Measurements from ENCODE around the gene TPBGL.

TPBGL gene

DNA sequence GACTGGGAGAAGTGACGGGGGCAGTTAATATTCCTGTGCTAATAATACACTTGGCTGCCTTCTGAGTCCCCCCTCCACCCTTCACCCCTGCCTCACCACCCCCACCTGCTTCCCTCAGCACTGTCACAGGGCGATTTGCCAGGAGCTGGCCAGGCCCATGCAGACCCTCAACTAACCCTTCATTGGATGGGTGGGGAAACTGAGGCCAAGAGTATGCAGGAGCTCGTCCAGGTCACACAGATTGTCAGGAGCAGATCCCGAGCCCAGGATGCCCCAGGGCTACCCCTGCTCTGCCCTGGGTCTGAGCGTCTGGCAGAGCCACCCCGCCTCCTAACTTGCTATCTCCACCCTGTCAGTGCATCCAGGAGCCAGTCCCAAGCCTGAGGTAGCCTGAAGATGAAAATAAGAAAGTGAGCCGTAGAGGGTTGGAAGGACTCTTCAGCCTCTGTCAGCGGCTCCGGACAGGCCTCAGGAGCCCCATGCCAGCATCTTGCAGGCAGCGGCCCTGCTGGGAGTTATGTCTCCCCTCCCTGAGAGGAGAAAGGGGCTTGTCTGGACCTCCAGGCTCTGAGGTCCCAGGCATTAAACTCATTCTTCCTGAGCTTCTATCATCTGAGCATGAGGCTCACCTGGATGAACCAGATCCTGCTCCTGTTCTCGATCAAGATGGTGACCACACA, 6.2 kb downstream of the TPBGL start:
- no peak for DNase-seq

DNA sequence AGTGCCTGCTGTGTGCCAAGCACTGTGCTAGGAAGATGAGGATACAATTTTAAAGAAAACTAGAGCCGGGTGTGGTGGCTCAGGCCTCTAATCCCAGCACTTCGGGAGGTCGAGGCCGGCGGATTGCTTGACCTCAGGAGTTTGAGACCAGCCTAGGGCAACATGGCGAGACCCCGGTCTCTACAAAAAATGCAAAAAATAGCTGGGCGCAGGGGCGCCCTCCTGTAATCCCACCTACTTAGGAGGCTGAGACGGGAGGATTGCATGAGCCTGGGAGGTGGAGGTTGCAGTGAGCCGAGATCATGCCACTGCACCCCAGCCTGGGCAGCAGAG, 8.3 kb downstream of the TPBGL start:
- no peak for DNase-seq

DNA sequence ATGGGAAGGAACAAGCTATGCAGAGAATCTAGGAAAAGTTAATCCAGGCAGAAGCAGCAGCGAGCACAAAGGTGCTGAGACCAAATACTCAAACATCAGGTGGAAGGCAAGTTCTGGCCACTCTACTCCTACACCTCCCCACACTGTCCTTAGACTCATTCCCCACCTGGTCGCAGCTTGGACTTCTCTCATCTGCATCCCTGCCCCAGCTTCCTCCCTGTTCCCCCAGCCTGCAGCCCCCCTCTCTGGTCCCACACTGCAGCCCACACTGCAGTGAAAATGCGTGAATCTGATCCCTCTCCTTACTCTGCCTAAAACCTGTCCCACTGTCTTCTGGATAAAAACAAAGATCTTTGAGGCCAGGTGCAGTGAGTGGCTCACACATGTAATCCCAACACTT, 9.1 kb downstream of the TPBGL start:
- DNase-seq: no peak

DNA sequence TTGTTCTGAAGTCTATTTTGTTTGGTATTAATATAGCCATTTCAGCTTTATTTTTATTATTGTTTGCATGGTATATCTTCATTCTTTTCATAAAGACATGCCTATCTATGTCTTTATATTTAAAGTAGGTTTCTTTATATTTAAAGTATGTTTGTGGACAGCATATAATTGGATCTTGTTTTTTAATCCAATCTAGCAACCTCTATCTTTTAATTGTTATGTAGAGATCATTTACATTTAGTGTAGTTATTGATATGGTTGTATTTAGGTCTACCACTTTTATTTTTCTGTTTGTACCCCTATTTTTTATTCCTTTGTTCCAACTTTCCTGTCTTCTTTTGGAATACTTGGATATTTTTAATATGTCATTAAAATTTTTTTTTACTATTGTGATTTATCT, 13.8 kb downstream of the TPBGL start:
- DNase-seq: no peak

DNA sequence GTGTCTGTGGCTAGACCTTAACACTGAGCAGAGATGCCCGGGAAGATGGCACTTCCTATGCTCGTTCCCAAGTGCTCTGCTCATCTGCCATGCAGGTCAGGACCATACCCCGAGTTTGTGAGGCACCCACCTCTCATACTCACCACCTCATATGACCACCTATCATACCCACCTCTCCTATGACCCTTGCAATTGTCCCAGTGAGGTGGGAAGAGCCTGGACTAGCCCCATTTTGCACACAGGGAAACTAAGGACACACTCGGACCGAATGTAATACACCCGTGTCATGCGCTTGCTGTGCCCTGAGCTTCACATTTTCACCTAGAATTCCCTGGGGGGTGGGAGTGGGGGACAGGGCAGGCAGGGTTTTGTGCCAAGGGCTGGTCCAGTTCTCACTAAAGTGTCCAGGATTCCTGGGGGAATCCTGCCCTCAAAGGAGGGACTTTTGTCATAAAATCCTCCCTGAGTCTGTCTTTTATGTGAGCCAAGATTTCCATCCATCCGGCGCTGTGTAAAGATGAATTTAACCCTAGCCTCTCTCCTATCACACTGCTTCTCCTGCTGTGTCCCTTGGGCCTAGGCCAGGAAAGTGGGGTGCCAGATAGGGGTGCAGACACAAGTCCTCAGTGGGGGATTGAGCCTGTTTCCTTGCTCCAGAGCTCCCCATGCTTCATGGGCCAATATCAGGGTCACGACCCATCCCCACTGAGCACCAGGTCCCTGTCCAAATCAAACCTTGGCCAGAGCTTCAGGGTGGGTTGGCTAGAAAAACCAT, 20.0 kb downstream of the TPBGL start:
- no peak for DNase-seq

DNA sequence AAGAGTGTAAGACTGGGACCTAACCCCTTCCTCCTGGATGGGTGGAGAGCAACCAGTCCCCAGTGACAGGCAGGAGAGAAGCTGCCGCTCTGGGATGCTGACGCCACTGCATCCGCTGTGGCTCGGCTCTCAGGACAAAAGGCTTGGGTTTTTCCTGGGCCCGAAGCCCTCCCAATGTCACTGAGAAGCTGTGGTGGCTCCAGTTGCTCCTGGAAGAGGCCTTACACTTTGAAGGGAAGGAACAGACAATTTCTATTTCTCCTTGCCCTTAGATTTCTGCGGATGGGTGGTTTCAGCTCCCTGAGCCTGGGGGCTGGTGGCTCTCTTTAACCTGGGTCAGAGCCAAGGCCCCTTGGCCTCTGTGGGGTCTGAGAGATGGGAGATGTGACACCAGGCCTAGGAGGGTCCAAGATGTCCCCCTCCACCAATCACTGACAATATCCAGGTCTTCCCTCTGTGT, 21.4 kb downstream of the TPBGL start:
- no peak for DNase-seq

DNA sequence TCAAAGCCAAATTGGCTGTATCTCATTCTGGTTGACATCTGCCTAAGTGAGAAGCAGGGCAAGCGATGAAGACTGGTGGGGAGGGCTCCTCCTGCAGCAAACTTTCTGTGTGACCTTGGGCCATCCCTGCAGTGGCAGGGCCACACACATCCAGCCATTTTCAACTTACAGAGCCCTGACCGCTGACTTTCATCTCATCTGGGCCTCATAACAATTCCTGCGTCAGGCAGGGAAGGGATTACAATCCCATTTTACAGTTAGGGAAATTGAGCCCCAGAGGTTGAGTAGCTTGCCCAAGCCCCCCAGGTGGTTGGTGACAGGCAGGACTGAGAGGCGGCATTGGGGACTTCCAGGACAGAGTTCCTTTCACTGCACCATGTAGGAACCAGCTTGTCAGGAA, 21.9 kb downstream of the TPBGL start:
- DNase-seq: no peak

DNA sequence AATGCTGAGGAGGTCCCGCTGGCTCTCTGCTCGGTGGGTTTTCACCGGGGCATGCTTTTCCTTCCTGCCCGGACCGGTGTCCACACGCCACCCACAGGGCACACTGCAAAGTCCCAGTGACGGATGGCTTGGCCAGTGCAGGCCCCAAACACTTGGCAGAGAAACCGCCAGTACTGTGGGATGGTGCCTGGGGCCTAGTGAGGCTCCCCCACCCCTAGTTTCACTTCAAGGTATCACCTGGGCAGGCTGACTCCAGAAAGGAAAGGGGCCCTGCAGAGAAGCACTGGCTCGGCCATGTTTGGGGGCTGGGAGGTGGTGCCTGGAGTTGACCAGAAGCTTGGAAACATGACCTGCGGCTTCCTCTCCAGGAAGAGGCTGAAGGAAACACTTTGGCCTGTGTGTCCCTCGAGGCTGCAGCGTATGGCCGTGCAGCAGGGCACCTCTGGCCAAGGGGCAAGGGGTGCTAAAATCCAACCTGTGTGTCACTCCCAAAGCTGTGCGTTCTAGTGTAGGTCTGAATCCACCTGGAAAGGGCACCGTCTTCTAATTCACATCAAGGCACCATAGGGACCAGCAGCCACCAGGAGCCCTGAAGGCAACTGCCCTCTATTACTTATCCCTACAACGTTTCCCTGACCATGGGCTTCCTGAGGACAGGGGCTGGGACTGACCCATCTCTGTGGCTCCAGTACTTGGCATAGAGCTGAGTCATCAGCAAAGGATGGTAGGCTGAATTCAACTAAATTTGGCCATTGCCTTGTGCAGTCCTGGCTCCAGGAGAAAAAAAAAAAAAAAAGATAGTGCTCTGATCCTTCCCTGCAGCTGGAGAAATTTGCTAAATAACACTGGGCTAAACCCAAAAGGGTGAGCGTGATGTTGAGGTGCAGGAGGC, 22.6 kb downstream of the TPBGL start:
- DNase-seq: no peak

DNA sequence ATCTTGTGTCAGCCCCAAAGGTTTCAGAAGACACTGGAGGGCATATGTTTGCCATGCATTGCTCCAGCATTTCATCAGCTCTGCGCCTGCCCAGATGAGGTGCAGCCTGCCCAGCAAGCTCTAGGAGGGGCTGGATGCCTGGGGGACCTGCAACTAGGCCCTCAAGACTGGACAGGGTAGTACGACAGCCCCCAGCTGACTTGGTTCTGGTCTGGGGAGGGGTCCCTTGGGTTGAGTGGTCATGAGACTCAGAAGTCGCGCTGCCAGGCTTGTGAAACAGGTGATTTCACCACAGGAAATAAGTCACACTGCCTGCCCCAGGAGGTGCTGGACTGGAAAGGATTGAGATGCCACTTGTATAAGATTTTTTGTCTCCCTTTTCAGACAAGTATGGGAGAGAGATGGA, 23.4 kb downstream of the TPBGL start:
- no peak for DNase-seq

DNA sequence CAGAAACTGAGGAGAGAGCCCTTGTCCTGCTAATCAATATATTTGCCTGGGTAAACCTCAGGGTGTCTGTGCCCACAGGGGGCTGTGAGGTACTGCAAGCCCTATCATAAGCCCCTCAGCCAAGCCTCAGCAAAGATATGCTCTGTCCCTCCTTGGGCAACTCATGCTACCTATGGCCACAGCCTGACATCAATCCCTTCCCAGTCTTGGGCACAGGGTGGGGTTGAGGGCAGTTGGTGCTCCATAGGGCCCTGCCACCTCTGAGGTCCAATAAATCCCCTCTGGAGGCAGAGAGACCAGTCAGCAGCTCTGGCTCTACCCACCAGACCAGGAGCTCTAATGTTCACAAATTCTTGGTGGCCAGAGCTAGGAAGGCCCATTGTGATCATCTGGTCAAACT, 23.8 kb downstream of the TPBGL start:
- no peak for DNase-seq

DNA sequence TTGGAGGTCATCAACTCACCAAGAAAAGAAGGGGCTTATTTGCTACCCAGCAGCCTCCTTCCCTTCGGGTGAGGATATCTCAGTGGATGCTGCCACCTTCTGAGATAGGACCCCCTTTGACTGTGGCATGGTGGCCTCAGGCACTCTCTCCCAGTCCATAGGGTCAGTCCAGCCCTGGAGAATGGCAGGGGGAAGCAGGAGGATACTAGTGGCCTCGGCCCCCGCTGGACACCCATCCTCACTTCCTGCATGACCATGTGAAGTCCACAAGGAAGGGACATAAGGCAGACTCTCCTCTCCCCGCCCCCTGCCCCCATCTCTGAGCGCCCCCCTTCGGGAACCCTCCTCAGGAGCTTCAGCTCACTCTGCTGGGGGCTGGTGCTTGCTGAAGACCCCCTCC, 24.4 kb downstream of the TPBGL start:
- DNase-seq: no peak

DNA sequence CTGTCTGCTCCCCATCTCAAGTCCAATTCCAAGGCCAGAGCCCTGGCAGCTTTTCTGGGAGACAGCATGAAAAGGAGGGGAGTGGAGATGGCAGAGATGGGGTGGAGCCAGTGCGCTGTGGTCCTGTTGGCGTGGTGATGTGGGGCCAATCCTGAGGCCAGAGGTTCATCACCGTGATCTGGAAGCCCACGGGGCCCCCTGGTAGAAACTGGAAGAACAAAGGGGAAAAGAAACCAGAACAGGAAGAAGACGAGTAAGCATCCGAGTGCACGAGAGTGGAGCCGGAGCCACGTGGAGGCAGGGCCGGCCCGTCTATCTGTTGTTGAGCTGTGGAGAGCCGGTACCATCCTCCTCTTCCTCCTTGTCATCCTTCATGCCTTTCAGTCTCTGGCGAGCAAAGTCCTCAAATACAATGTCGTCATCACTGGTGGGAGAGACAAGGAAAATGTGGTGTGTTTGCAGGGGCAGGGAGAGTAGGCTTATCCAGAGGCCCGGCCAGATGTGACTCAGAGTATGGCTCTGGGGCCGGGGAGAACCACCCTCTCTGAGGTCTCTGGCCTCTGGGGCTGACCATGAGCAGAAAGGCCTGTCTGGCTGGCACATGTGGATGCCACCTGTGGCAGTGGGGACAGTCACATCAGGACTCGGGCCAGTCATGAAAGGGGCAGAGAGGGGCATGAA, 25.4 kb downstream of the TPBGL start:
- DNase-seq: no peak

DNA sequence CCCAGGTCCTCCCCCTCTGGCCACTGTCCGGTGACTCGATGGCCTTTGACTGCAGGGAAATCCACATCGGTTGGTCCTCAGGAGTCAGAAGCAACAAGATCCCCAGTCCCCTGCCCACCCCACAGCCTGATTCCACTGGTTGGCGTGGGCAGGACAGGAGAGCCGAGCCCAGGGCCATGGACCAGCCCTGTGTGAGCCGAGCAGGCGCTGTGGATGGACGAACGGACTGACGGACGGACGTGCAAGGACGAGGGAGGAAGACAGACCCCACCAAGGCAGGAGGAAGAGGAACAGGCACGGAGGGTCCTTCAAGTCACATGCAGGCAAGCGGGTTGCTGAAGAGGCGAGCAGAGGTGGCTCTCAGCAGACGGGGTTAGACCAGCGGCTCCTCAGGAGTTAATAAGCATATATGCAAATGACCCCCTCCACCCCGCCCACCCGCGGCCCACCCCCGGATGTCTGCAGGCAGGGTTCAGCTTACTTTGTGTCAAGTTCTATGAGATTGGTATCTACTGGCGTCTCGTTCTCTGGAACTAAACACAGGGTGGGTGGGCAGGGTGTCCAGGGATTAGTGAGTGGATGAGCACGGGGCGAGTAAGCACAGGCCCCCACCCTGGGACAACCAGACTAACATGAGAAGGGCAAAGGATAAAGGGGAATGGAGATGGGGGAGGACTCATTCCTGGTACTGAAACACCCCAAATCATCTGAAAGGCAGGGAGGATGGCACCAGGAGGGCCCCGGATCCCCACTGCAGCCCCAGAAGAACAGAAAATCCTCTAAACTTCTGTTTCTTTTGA, 26.8 kb downstream of the TPBGL start:
- no peak for DNase-seq

DNA sequence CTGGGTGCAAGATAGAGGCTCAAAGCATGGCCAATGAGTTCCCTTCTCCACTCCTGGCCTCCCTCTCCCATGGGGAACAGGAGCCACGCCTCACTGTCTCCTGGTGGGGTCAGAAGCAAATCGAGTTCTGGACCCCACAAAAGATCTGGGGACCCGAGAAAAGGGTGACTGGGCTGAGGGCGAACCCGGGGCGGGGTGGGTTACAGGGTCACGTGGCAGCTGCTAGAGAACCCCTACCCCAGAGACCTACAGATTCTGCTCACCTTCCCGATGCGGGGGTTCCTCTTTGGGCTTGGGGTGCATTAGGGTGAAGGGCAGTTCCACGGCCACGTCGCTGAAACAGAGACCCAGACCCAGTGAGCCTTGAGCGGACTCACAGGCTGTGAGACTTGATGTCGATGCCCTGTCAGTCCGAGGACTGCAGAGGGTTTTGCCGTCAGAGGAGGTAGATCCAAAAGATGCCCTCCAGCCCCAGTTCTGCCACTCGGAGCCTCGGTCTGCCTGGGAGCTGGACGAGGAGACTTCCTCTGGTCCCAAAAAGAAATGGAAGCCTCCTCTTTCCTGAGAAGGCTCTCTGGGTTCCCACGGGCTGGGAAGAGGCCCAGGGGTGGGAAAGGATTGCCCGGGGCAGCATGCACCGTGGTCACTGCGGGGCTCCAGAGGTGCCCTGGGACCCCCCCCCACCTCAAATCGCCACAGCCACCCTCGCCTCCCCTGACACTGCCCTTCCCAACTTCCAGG, 28.2 kb downstream of the TPBGL start:
- DNase-seq: no peak

DNA sequence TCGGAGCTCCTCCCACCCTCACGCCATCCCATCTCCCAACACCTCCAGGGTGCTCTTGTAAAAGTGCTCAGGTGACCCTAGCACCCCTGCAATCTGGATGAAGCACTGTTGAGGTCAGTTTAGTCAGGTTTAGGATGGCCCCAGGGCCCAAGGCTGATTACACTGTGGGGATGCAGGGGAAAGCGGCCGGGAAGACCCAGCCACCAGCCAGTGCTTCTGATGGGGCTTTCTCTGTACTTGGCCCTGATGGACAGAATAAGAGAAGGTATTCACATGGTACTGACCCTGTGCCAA, 28.7 kb downstream of the TPBGL start:
- DNase-seq: no peak

DNA sequence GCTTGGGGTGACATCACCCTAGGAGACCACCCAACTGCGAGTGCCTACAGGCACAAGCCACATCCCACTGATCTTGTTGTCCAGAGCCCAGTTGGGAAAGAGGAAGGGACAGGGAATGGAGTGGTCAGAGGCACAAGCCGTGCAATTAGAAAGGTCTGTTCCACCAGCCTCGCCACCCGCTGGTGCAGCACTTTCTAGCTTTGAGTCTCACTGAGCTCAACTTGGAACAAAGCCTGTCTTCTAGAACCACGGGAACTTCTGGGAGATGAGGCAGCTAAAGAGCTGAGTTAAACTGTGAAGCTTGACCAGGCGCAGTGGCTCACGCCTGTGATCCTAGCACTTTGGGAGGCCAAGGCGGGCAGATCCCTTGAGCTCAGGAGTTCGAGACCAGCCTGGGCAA, 29.3 kb downstream of the TPBGL start:
- DNase-seq: no peak

DNA sequence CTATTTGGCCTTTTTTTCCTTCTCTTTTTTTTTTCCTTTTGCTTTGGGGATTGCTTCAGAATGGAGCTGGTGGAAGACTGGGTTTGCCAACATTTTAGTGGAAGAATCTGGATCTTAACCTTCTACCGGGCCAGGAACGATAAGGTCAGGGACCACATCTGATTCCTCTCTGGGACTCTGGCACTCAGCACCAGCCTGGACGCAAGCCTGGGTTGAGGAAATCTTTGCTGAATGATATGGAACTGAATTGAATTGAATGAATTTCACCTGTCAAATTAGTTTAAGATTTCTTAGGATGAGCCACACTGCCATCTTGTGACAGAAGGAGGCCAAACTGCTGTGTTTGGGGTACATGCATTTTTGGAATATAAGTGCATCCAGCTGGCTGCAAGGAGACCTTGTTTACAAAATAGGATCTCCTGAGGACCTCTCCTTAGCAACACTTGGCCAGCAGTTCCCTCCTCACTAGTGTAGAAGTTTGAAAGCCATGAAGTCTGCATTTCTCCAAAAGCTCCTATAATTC, 30.4 kb downstream of the TPBGL start:
- DNase-seq: no peak

DNA sequence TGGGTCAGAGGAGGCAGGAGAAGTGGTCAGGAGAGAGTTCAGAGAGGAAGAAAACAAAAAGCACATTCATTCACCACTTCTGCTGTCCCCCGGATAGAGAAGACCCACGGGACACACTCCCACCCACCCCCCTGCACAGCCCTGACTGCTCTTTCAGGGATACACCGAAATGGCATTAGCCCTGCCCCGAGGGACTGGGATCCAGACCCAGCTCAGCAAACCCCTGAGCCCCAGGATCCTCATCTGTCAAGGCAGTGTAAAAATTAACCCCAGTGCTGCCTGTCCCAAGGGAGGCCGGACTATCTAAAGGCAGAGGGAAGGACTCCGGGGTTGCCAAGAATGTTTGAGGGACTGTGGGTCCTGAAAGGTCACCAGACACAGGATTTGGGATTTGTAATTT, 31.2 kb downstream of the TPBGL start:
- DNase-seq: no peak

DNA sequence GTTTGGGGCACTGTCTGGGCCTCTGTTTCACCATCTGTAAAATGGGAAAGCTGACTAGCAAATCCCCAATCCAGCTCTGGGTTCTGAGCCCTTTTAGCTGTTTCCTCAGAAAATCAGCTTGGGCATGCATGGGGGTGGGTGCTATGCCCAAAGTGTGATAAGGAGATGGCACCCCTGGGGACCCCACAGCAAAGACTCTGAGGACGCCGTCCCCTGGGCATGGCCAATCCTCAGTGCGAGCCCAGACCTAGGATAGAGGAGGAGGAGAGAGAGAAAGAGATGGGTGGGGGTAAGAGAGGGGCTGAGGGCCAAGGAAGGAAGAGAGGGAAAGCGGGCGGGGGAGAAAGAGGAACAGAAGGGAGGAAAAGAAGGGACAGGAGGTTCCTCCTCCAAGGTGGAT, 31.8 kb downstream of the TPBGL start:
- DNase-seq: no peak

DNA sequence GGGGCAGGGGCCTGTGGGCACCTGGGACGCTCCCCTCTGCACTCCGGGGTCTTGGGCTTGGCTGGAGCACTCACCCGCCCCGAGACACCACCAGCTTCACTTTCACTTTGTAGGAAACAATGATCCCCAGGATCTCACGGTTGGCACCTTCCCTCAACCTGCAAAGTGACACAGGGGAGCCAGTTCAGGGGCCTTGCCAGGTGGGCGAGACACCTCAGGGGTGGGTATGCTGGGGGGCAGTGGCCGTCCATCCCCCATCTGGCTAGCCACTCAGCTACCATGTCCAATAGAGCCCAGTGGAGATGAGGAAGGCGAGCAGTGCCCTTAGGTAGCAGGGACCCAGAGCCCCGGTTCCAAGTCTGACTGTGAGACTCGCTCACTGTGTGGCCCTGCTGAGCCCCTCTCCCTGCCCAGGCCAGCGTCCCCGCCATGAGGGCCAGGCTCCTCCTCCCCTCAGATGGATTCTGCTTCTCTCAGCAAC, 32.3 kb downstream of the TPBGL start:
- DNase-seq: no peak

Data from bone marrow (tissue), 2 donors.